ENCODE data around the gene ACER3.
"Not testable (repeated sequence)": the region's sequence is repeated elsewhere in the genome, so short reads cannot be mapped to it uniquely, and the experiment has no call there.

Gene ACER3

GRCh38 chr11:76825726-76826396, 34.9 kb upstream of the ACER3 start:
- no peaks in the 10 kb centered on the region for H3K9me3 ChIP-seq (ENCODE audit: severe bottlenecking)
- peak overlapping the region; percentile 98 for H3K27ac ChIP-seq (ENCODE audit: poor library complexity, severe bottlenecking)
- peaks cover 36% of the 10 kb centered on the region for H3K4me1 ChIP-seq (ENCODE audit: insufficient read depth, poor library complexity, severe bottlenecking)
- no peak overlapping the region for H3K4me3 ChIP-seq (ENCODE audit: severe bottlenecking)
- TF ChIP-seq, protein P1, sequence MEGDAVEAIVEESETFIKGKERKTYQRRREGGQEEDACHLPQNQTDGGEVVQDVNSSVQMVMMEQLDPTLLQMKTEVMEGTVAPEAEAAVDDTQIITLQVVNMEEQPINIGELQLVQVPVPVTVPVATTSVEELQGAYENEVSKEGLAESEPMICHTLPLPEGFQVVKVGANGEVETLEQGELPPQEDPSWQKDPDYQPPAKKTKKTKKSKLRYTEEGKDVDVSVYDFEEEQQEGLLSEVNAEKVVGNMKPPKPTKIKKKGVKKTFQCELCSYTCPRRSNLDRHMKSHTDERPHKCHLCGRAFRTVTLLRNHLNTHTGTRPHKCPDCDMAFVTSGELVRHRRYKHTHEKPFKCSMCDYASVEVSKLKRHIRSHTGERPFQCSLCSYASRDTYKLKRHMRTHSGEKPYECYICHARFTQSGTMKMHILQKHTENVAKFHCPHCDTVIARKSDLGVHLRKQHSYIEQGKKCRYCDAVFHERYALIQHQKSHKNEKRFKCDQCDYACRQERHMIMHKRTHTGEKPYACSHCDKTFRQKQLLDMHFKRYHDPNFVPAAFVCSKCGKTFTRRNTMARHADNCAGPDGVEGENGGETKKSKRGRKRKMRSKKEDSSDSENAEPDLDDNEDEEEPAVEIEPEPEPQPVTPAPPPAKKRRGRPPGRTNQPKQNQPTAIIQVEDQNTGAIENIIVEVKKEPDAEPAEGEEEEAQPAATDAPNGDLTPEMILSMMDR (IDR thresholded peaks at IDR 0.05; ENCODE audit: poor library complexity, severe bottlenecking): no peak
- no peaks in the 10 kb centered on the region for H3K27me3 ChIP-seq (ENCODE audit: insufficient read depth, poor library complexity, severe bottlenecking)
- DNase-seq (ENCODE audit: low spot score) (no peak), ATAC-seq (ENCODE audit: low read depth) (no peak)
- H3K36me3 ChIP-seq (ENCODE audit: low read depth): no peaks in the 10 kb centered on the region

DNA sequence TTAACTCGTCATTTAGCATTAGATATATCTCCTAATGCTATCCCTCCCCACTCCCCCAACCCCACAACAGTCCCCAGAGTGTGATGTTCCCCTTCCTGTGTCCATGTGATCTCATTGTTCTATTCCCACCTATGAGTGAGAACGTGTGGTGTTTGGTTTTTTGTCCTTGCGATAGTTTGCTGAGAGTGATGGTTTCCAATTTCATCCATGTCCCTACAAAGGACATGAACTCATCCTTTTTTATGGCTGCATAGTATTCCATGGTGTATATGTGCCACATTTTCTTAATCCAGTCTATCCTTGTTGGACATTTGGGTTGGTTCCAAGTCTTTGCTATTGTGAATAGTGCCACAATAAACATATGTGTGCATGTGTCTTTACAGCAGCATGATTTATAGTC, 34.2 kb upstream of the ACER3 start:
- not testable (repeated sequence) for H3K36me3 ChIP-seq (ENCODE audit: low read depth); H3K9me3 ChIP-seq (ENCODE audit: severe bottlenecking); DNase-seq (ENCODE audit: low spot score); H3K27me3 ChIP-seq (ENCODE audit: insufficient read depth, poor library complexity, severe bottlenecking); ATAC-seq (ENCODE audit: low read depth); H3K4me3 ChIP-seq (ENCODE audit: severe bottlenecking)
- H3K27ac ChIP-seq (ENCODE audit: poor library complexity, severe bottlenecking): peak overlapping the region; percentile 98
- peaks cover 36% of the 10 kb centered on the region for H3K4me1 ChIP-seq (ENCODE audit: insufficient read depth, poor library complexity, severe bottlenecking)

GRCh38 chr11:76827005-76827404, 33.7 kb upstream of the ACER3 start:
- H3K27me3 ChIP-seq (ENCODE audit: insufficient read depth, poor library complexity, severe bottlenecking); H3K27ac ChIP-seq (ENCODE audit: poor library complexity, severe bottlenecking); DNase-seq (ENCODE audit: low spot score); ATAC-seq (ENCODE audit: low read depth); H3K36me3 ChIP-seq (ENCODE audit: low read depth); H3K4me3 ChIP-seq (ENCODE audit: severe bottlenecking); H3K9me3 ChIP-seq (ENCODE audit: severe bottlenecking): not testable (repeated sequence)
- peaks cover 36% of the 10 kb centered on the region for H3K4me1 ChIP-seq (ENCODE audit: insufficient read depth, poor library complexity, severe bottlenecking)

- DNase-seq (ENCODE audit: low spot score): no peak
- Histone ChIP-seq H3K36me3 (ENCODE audit: low read depth) (no peaks in the 10 kb centered on the region), H3K27me3 (ENCODE audit: insufficient read depth, poor library complexity, severe bottlenecking) (no peaks in the 10 kb centered on the region), H3K27ac (ENCODE audit: poor library complexity, severe bottlenecking) (no peak overlapping the region), H3K4me1 (ENCODE audit: insufficient read depth, poor library complexity, severe bottlenecking) (peaks cover 5% of the 10 kb centered on the region), H3K9me3 (ENCODE audit: severe bottlenecking) (no peaks in the 10 kb centered on the region), H3K4me3 (ENCODE audit: severe bottlenecking) (no peak overlapping the region)
- ATAC-seq (ENCODE audit: low read depth): peak; percentile 68
- TF ChIP-seq, protein P1 (IDR thresholded peaks at IDR 0.05; ENCODE audit: poor library complexity, severe bottlenecking): no peak
These were observed 29.9 kb upstream of the ACER3 start for GRCh38 chr11:76830639-76831327.

GRCh38 chr11:76831686-76832310, 28.9 kb upstream of the ACER3 start:
- ATAC-seq (ENCODE audit: low read depth): no peak
- no peaks in the 10 kb centered on the region for H3K36me3 ChIP-seq (ENCODE audit: low read depth)
- no peaks in the 10 kb centered on the region for H3K9me3 ChIP-seq (ENCODE audit: severe bottlenecking)
- H3K27ac ChIP-seq (ENCODE audit: poor library complexity, severe bottlenecking): no peak overlapping the region
- DNase-seq (ENCODE audit: low spot score): no peak
- no peak overlapping the region for H3K4me3 ChIP-seq (ENCODE audit: severe bottlenecking)
- TF ChIP-seq, protein P1 (IDR thresholded peaks at IDR 0.05; ENCODE audit: poor library complexity, severe bottlenecking): no peak
- no peaks in the 10 kb centered on the region for H3K27me3 ChIP-seq (ENCODE audit: insufficient read depth, poor library complexity, severe bottlenecking)
- H3K4me1 ChIP-seq (ENCODE audit: insufficient read depth, poor library complexity, severe bottlenecking): no peaks in the 10 kb centered on the region

Measured in RWPE2 (cell line).